GM23338 (cell line): ENCODE results near the gene PHTF2. TPM values are rescaled to one million over a fixed set of nuclear protein-coding genes. Genes with fewer than 3 reads are reported as not detected.

Experiments
- ATAC-seq: fragments of 200-7000 bp; cut with Tn5 transposase; 3 replicates; pipeline ENCODE4 v1.9.1; 2020
- DNase-seq: peaks from one replicate; pipeline ENCODE4 v3.0.0-alpha.2; 2015; ENCODE audit warnings: low spot score
- H2AFZ ChIP-seq: fragments of 200-600 bp; sonication (generic); 2 replicates; pipeline ENCODE4 v1.8.0; 2016; ENCODE audit warnings: antibody characterized with exemption, mild to moderate bottlenecking, moderate library complexity
- H3F3A ChIP-seq: fragments of 200-600 bp; sonication (generic); replicated peaks from 2 replicates; pipeline ENCODE4 v1.8.0; 2017; ENCODE audit warnings: antibody characterized with exemption, mixed run types, low read depth
- H3K27ac ChIP-seq: fragments of 200-600 bp; sonication (generic); 2 replicates; pipeline ENCODE4 v1.6.1; 2016; ENCODE audit warnings: low read depth
- H3K27me3 ChIP-seq: fragments of 200-600 bp; sonication (generic); 2 replicates; pipeline ENCODE4 v1.8.0; 2016; ENCODE audit warnings: mild to moderate bottlenecking, mixed run types, moderate library complexity; ENCODE audit not compliant: insufficient read depth
- H3K36me3 ChIP-seq: fragments of 200-600 bp; sonication (generic); 2 replicates; pipeline ENCODE4 v1.8.0; 2016; ENCODE audit warnings: mild to moderate bottlenecking; ENCODE audit not compliant: insufficient read depth
- H3K4me1 ChIP-seq: fragments of 200-600 bp; sonication (generic); 2 replicates; pipeline ENCODE4 v1.8.0; 2016; ENCODE audit warnings: mild to moderate bottlenecking, moderate library complexity; ENCODE audit not compliant: insufficient read depth
- H3K4me2 ChIP-seq: fragments of 200-600 bp; sonication (generic); 2 replicates; pipeline ENCODE4 v1.7.1; 2017; ENCODE audit warnings: mixed run types
- H3K4me3 ChIP-seq: fragments of 200-600 bp; sonication (generic); 2 replicates; pipeline ENCODE4 v1.6.1; 2016; ENCODE audit warnings: mixed run types
- H3K79me2 ChIP-seq: fragments of 200-600 bp; sonication (generic); replicated peaks from 2 replicates; pipeline ENCODE4 v1.8.0; 2017; ENCODE audit warnings: mild to moderate bottlenecking; ENCODE audit not compliant: insufficient read depth
- H3K9me2 ChIP-seq: fragments of 200-600 bp; sonication (generic); 2 replicates; pipeline ENCODE4 v1.8.0; 2017; ENCODE audit not compliant: insufficient read depth
- H4K20me1 ChIP-seq: fragments of 200-600 bp; sonication (generic); replicated peaks from 2 replicates; pipeline ENCODE4 v1.8.0; 2017; ENCODE audit warnings: mild to moderate bottlenecking; ENCODE audit not compliant: insufficient read depth
- H3K27ac Mint-ChIP-seq: 2 replicates; pipeline ENCODE4 v1.8.0; 2020; ENCODE audit warnings: inconsistent platforms, mild to moderate bottlenecking, moderate library complexity, mixed read lengths
- H3K27me3 Mint-ChIP-seq: 3 replicates; pipeline ENCODE4 v1.8.0; 2022; ENCODE audit warnings: low read depth, mild to moderate bottlenecking, moderate library complexity, mixed read lengths, inconsistent platforms; ENCODE audit not compliant: insufficient read depth, poor library complexity
- H3K36me3 Mint-ChIP-seq: 3 replicates; pipeline ENCODE4 v1.8.0; 2021; ENCODE audit warnings: low read depth, mild to moderate bottlenecking, inconsistent platforms, moderate library complexity, mixed read lengths
- H3K4me1 Mint-ChIP-seq: 3 replicates; pipeline ENCODE4 v1.8.0; 2020; ENCODE audit warnings: mild to moderate bottlenecking, inconsistent platforms, mixed read lengths
- H3K4me3 Mint-ChIP-seq: 3 replicates; pipeline ENCODE4 v1.8.0; 2021; ENCODE audit warnings: moderate library complexity, mild to moderate bottlenecking, inconsistent platforms, mixed read lengths
- H3K9me3 Mint-ChIP-seq: 3 replicates; pipeline ENCODE4 v1.8.0; 2020; ENCODE audit warnings: moderate library complexity, mild to moderate bottlenecking, inconsistent platforms, mixed read lengths
- EZH2phosphoT487 ChIP-seq: fragments of 200-600 bp; sonication (generic); IDR thresholded peaks from one replicate; pipeline ENCODE4 v1.8.1; 2018; ENCODE audit warnings: antibody characterized with exemption; ENCODE audit not compliant: unreplicated experiment
- NANOG ChIP-seq: IDR thresholded peaks from 2 replicates; pipeline ENCODE4 v1.6.1; 2016; ENCODE audit warnings: antibody characterized with exemption, borderline replicate concordance
- REST ChIP-seq: IDR thresholded peaks from one replicate; pipeline ENCODE4 v1.6.1; 2018; ENCODE audit warnings: antibody characterized with exemption; ENCODE audit not compliant: unreplicated experiment
- ZNF462 ChIP-seq: fragments of 250-450 bp; sonication (Bioruptor Pico); IDR thresholded peaks from 2 replicates; pipeline ENCODE4 v1.5.0; 2020; ENCODE audit warnings: mild to moderate bottlenecking, moderate library complexity
- polyA plus RNA-seq: library from polyadenylated mRNA; unstranded; fragments of >200 nt; fragmentation: Nextera tagmentation; extraction: Ambion mirVana; gene quantifications from 2 replicates; pipeline ENCODE4 v1.2.1, GENCODE V29; 2016
- total RNA-seq: library from RNA; depleted of rRNA; stranded (reverse); fragments of >200 nt; shearing (Covaris generic); gene quantifications from 2 replicates; pipeline ENCODE4 v1.2.3, GENCODE V29; 2014

Gene PHTF2
- total and polyA plus RNA-seq, 2 experiments from 2014 or later, result 14.6 to 24.1 TPM

- ATAC-seq, result no peak
- H3K27me3 Mint-ChIP-seq, result no peaks in the 10 kb centered on the region
These were observed 120.1 kb downstream of the PHTF2 start for GRCh38 chr7:77918676-77919075.

GRCh38 chr7:77923419-77923818 is 124.8 kb downstream of the PHTF2 start:
- no peaks in the 10 kb centered on the region for H3K36me3 ChIP-seq
- no peak overlapping the region for H3K4me3 Mint-ChIP-seq
- no peaks in the 10 kb centered on the region for H3K27me3 Mint-ChIP-seq
- H3K9me3 Mint-ChIP-seq, result no peaks in the 10 kb centered on the region
- H3K4me2 ChIP-seq, result no peak overlapping the region
- DNase-seq (no peak), ATAC-seq (no peak)
- no peak overlapping the region for H3K27ac ChIP-seq
- no peaks in the 10 kb centered on the region for H3K4me1 ChIP-seq
- no peaks in the 10 kb centered on the region for H3K27me3 ChIP-seq
- no peaks in the 10 kb centered on the region for H3K9me2 ChIP-seq
- H2AFZ ChIP-seq, result no peak overlapping the region
- H4K20me1 ChIP-seq, result no peaks in the 10 kb centered on the region
- no peaks in the 10 kb centered on the region for H3K79me2 ChIP-seq
- H3K27ac Mint-ChIP-seq, result no peak overlapping the region
- TF ChIP-seq REST (no peak), ZNF462 (no peak), NANOG (no peak), EZH2phosphoT487 (no peak)
- H3K36me3 Mint-ChIP-seq, result no peaks in the 10 kb centered on the region
- no peak overlapping the region for H3K4me3 ChIP-seq
- H3F3A ChIP-seq, result no peaks in the 10 kb centered on the region
- H3K4me1 Mint-ChIP-seq, result no peaks in the 10 kb centered on the region; the same call in 2 of the 3 replicates

More at GRCh38 chr7:77918676-77919075, 120.1 kb downstream of the PHTF2 start:
- Mint-ChIP-seq H3K4me1 (peaks cover 3% of the 10 kb centered on the region; the same call in 2 of the 3 replicates), H3K27ac (no peak overlapping the region), H3K4me3 (no peak overlapping the region), H3K36me3 (no peaks in the 10 kb centered on the region), H3K9me3 (no peaks in the 10 kb centered on the region)
- DNase-seq, result no peak
- Histone ChIP-seq H3K4me2 (no peak overlapping the region), H4K20me1 (no peaks in the 10 kb centered on the region), H3K27me3 (no peaks in the 10 kb centered on the region), H3F3A (no peaks in the 10 kb centered on the region), H3K79me2 (no peaks in the 10 kb centered on the region), H3K4me1 (no peaks in the 10 kb centered on the region), H3K9me2 (no peaks in the 10 kb centered on the region), H2AFZ (no peak overlapping the region), H3K36me3 (no peaks in the 10 kb centered on the region), H3K4me3 (no peak overlapping the region), H3K27ac (no peak overlapping the region)
- TF ChIP-seq EZH2phosphoT487, result no peak
